GM23338 (cell line): ENCODE results near the gene PIK3CB.

Experiments used
- CTCF ChIP-seq, 2 experiments: fragments of 200-600 bp in 1 of 2; sonication (generic) in 1 of 2; conservative IDR thresholded peaks; 2 replicates each; pipeline versions ENCODE4 v1.5.1 to v1.6.1; 2016 to 2017; ENCODE audit warnings: antibody characterized with exemption in 2 of 2, low read depth in 2 of 2, mild to moderate bottlenecking in 2 of 2, moderate library complexity in 1 of 2
- EZH2 ChIP-seq: fragments of 200-600 bp; sonication (generic); IDR thresholded peaks from one replicate; pipeline ENCODE4 v1.8.0; 2017; ENCODE audit warnings: antibody characterized with exemption, mild to moderate bottlenecking, low read depth; ENCODE audit not compliant: unreplicated experiment
- EZH2phosphoT487 ChIP-seq: fragments of 200-600 bp; sonication (generic); IDR thresholded peaks from one replicate; pipeline ENCODE4 v1.8.1; 2018; ENCODE audit warnings: antibody characterized with exemption; ENCODE audit not compliant: unreplicated experiment
- POLR2AphosphoS5 ChIP-seq: IDR thresholded peaks from 2 replicates; pipeline ENCODE4 v1.6.1; 2016; ENCODE audit warnings: antibody characterized with exemption, low read depth
- TF ChIP-seq, protein P1 (sequence below): IDR thresholded peaks from one replicate; pipeline ENCODE4 v1.6.1; 2018; ENCODE audit warnings: antibody characterized with exemption; ENCODE audit not compliant: unreplicated experiment

GRCh38 chr3:138854204-138854603 is 19.5 kb upstream of the PIK3CB start:
- TF ChIP-seq POLR2AphosphoS5 (no peak), EZH2 (no peak), CTCF (conservative IDR thresholded peaks at IDR 0.05; ENCODE audit: low read depth in 2 of 2) (no peak), EZH2phosphoT487 (no peak)
- TF ChIP-seq, protein P1, sequence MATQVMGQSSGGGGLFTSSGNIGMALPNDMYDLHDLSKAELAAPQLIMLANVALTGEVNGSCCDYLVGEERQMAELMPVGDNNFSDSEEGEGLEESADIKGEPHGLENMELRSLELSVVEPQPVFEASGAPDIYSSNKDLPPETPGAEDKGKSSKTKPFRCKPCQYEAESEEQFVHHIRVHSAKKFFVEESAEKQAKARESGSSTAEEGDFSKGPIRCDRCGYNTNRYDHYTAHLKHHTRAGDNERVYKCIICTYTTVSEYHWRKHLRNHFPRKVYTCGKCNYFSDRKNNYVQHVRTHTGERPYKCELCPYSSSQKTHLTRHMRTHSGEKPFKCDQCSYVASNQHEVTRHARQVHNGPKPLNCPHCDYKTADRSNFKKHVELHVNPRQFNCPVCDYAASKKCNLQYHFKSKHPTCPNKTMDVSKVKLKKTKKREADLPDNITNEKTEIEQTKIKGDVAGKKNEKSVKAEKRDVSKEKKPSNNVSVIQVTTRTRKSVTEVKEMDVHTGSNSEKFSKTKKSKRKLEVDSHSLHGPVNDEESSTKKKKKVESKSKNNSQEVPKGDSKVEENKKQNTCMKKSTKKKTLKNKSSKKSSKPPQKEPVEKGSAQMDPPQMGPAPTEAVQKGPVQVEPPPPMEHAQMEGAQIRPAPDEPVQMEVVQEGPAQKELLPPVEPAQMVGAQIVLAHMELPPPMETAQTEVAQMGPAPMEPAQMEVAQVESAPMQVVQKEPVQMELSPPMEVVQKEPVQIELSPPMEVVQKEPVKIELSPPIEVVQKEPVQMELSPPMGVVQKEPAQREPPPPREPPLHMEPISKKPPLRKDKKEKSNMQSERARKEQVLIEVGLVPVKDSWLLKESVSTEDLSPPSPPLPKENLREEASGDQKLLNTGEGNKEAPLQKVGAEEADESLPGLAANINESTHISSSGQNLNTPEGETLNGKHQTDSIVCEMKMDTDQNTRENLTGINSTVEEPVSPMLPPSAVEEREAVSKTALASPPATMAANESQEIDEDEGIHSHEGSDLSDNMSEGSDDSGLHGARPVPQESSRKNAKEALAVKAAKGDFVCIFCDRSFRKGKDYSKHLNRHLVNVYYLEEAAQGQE, result no peak
